ENCODE data around the gene AHI1.
"Not testable (repeated sequence)": the region's sequence is repeated elsewhere in the genome, so short reads cannot be mapped to it uniquely, and the experiment has no call there.

- TF ChIP-seq, protein P1, sequence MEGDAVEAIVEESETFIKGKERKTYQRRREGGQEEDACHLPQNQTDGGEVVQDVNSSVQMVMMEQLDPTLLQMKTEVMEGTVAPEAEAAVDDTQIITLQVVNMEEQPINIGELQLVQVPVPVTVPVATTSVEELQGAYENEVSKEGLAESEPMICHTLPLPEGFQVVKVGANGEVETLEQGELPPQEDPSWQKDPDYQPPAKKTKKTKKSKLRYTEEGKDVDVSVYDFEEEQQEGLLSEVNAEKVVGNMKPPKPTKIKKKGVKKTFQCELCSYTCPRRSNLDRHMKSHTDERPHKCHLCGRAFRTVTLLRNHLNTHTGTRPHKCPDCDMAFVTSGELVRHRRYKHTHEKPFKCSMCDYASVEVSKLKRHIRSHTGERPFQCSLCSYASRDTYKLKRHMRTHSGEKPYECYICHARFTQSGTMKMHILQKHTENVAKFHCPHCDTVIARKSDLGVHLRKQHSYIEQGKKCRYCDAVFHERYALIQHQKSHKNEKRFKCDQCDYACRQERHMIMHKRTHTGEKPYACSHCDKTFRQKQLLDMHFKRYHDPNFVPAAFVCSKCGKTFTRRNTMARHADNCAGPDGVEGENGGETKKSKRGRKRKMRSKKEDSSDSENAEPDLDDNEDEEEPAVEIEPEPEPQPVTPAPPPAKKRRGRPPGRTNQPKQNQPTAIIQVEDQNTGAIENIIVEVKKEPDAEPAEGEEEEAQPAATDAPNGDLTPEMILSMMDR (IDR thresholded peaks at IDR 0.05 in 2 of 3, conservative IDR thresholded peaks at IDR 0.05 in 1 of 3; ENCODE audit: control insufficient read depth in 2 of 3, extremely low read depth in 1 of 3, insufficient read depth in 1 of 3, low read depth in 3 of 3, low read length in 3 of 3) = not testable (repeated sequence)
- not testable (repeated sequence) for TF ChIP-seq TAF1 (IDR thresholded peaks at IDR 0.05; ENCODE audit: borderline replicate concordance, low read depth, low read length); USF2 (IDR thresholded peaks at IDR 0.05; ENCODE audit: borderline replicate concordance, low read depth, low read length); POLR2AphosphoS5 (IDR thresholded peaks at IDR 0.05; ENCODE audit: low read length); POLR2A (IDR thresholded peaks at IDR 0.05; ENCODE audit: low read depth, low read length); ZNF274 (IDR thresholded peaks at IDR 0.05; ENCODE audit: insufficient read depth, insufficient read length); HCFC1 (IDR thresholded peaks at IDR 0.05; ENCODE audit: low read length); POLR2AphosphoS2 (IDR thresholded peaks at IDR 0.05; ENCODE audit: low read depth, low read length); CEBPB (IDR thresholded peaks at IDR 0.05; ENCODE audit: borderline replicate concordance in 1 of 2, low read depth in 2 of 2, low read length in 2 of 2); NR2C2 (IDR thresholded peaks at IDR 0.05; ENCODE audit: borderline replicate concordance, control insufficient read depth, insufficient read length, low read depth)
Measured at GRCh38 chr6:135339920-135340319, 157.6 kb downstream of the AHI1 start.

Measured in GM12878 (cell line).